GM21360 (cell line): ENCODE measurements around the gene SATB1.

Experiments
- ATAC-seq: cut with Tn5 transposase; IDR thresholded peaks from one replicate; pipeline ENCODE4 v1.9.1; 2021; ENCODE audit warnings: mild to moderate bottlenecking, moderate library complexity; ENCODE audit not compliant: unreplicated experiment

SATB1 gene

GRCh38 chr3:18402239-18402799, 22.8 kb downstream of the SATB1 start:
- ATAC-seq, result no peak

- no peak for ATAC-seq
These were observed 23.7 kb downstream of the SATB1 start for GRCh38 chr3:18401300-18401961.

GRCh38 chr3:18398448-18398847, 26.7 kb downstream of the SATB1 start:
- no peak for ATAC-seq

- no peak for ATAC-seq
These were observed 28.7 kb downstream of the SATB1 start for GRCh38 chr3:18396428-18396827.

GRCh38 chr3:18394384-18394995, 30.6 kb downstream of the SATB1 start:
- no peak for ATAC-seq

GRCh38 chr3:18393906-18394305, 31.2 kb downstream of the SATB1 start:
- ATAC-seq, result no peak

GRCh38 chr3:18390024-18390660, 35.0 kb downstream of the SATB1 start:
- ATAC-seq, result no peak

- ATAC-seq, result no peak
These were observed 35.9 kb downstream of the SATB1 start for GRCh38 chr3:18389108-18389733.

- no peak for ATAC-seq
These were observed 38.8 kb downstream of the SATB1 start for GRCh38 chr3:18386274-18386890.

GRCh38 chr3:18385706-18386105, 39.4 kb downstream of the SATB1 start:
- ATAC-seq, result no peak

- ATAC-seq, result no peak
These were observed 42.3 kb downstream of the SATB1 start for GRCh38 chr3:18382760-18383369.

- no peak for ATAC-seq
These were observed 45.5 kb downstream of the SATB1 start for GRCh38 chr3:18379647-18380046.

GRCh38 chr3:18378218-18378617, 46.9 kb downstream of the SATB1 start:
- ATAC-seq, result no peak

GRCh38 chr3:18376682-18377081, 48.5 kb downstream of the SATB1 start:
- ATAC-seq, result no peak

GRCh38 chr3:18372786-18373405, 52.2 kb downstream of the SATB1 start:
- no peak for ATAC-seq

GRCh38 chr3:18370672-18371071, 54.5 kb downstream of the SATB1 start:
- ATAC-seq, result no peak

GRCh38 chr3:18369551-18370185, 55.5 kb downstream of the SATB1 start:
- ATAC-seq, result no peak

- ATAC-seq, result no peak
These were observed 58.9 kb downstream of the SATB1 start for GRCh38 chr3:18366258-18366657.

- ATAC-seq, result no peak
These were observed 61.8 kb downstream of the SATB1 start for GRCh38 chr3:18363338-18363737.

- no peak for ATAC-seq
These were observed 67.4 kb downstream of the SATB1 start for GRCh38 chr3:18357747-18358146.
